Smooth muscle cell (in vitro differentiated cells): ENCODE results near the gene SDC1. TPM values are rescaled to one million over a fixed set of nuclear protein-coding genes. Genes with fewer than 3 reads are reported as not detected.
"Not testable (repeated sequence)": the region's sequence is repeated elsewhere in the genome, so short reads cannot be mapped to it uniquely, and the experiment has no call there.

Experiments
- DNase-seq: peaks from one replicate; lab custom pipeline; 2025; ENCODE audit not compliant: unreplicated experiment; lab: John Stamatoyannopoulos, UW
- H2AFZ ChIP-seq: fragments of 200-600 bp; sonication (generic); 2 replicates; pipeline ENCODE4 v1.6.0; 2016; ENCODE audit warnings: antibody characterized with exemption, low read depth, mild to moderate bottlenecking
- H3F3A ChIP-seq: fragments of 200-600 bp; sonication (generic); 2 replicates; pipeline ENCODE4 v1.6.0; 2017; ENCODE audit warnings: antibody characterized with exemption, low read depth
- H3K27ac ChIP-seq: fragments of 200-600 bp; sonication (generic); 2 replicates; pipeline ENCODE4 v1.5.1; 2016; ENCODE audit warnings: low read depth, mild to moderate bottlenecking
- H3K27me3 ChIP-seq: fragments of 200-600 bp; sonication (generic); 2 replicates; pipeline ENCODE4 v1.6.1; 2016; ENCODE audit warnings: low read depth, mild to moderate bottlenecking
- H3K36me3 ChIP-seq: fragments of 200-600 bp; sonication (generic); 2 replicates; pipeline ENCODE4 v1.5.1; 2016; ENCODE audit warnings: low read depth
- H3K4me1 ChIP-seq: fragments of 200-600 bp; sonication (generic); 2 replicates; pipeline ENCODE4 v1.5.1; 2016; ENCODE audit warnings: low read depth
- H3K4me2 ChIP-seq: fragments of 200-600 bp; sonication (generic); 2 replicates; pipeline ENCODE4 v1.6.0; 2016; ENCODE audit warnings: mild to moderate bottlenecking
- H3K4me3 ChIP-seq: fragments of 200-600 bp; sonication (generic); 2 replicates; pipeline ENCODE4 v1.5.1; 2016; ENCODE audit warnings: mild to moderate bottlenecking
- H3K79me2 ChIP-seq: fragments of 200-600 bp; sonication (generic); 2 replicates; pipeline ENCODE4 v1.6.0; 2016; ENCODE audit warnings: low read depth, mild to moderate bottlenecking
- H3K9ac ChIP-seq: fragments of 200-600 bp; sonication (generic); 2 replicates; pipeline ENCODE4 v1.6.0; 2016; ENCODE audit warnings: low read depth
- H3K9me3 ChIP-seq: fragments of 200-600 bp; sonication (generic); replicated peaks from 2 replicates; pipeline ENCODE4 v1.5.1; 2016; ENCODE audit warnings: low read depth
- H4K20me1 ChIP-seq: fragments of 200-600 bp; sonication (generic); 2 replicates; pipeline ENCODE4 v1.6.0; 2016; ENCODE audit warnings: low read depth
- WGBS: methylation state at CpG from one replicate; pipeline ENCODE4 v1.1.7; 2016; ENCODE audit warnings: low lambda C conversion rate; 5-methylcytosine and 5-hydroxymethylcytosine counted together
- polyA plus RNA-seq: library from polyadenylated mRNA; unstranded; fragments of >200 nt; fragmentation: Nextera tagmentation; extraction: Ambion mirVana; gene quantifications from 2 replicates; pipeline ENCODE4 v1.2.1, GENCODE V29; 2016
- total RNA-seq: library from RNA; depleted of rRNA; stranded (reverse); fragments of >200 nt; gene quantifications from 2 replicates; pipeline ENCODE4 v1.2.3, GENCODE V29; 2014
- TF ChIP-seq, protein P1 (sequence below): fragments of 200-600 bp; sonication (generic); IDR thresholded peaks from 2 replicates; pipeline ENCODE4 v1.5.1; 2017; ENCODE audit warnings: borderline replicate concordance, mild to moderate bottlenecking, antibody characterized with exemption; ENCODE audit not compliant: insufficient read depth, poor library complexity, severe bottlenecking

The SDC1 gene
- total and polyA plus RNA-seq, 2 experiments from 2014 or later = 61.0 to 88.1 TPM

DNA sequence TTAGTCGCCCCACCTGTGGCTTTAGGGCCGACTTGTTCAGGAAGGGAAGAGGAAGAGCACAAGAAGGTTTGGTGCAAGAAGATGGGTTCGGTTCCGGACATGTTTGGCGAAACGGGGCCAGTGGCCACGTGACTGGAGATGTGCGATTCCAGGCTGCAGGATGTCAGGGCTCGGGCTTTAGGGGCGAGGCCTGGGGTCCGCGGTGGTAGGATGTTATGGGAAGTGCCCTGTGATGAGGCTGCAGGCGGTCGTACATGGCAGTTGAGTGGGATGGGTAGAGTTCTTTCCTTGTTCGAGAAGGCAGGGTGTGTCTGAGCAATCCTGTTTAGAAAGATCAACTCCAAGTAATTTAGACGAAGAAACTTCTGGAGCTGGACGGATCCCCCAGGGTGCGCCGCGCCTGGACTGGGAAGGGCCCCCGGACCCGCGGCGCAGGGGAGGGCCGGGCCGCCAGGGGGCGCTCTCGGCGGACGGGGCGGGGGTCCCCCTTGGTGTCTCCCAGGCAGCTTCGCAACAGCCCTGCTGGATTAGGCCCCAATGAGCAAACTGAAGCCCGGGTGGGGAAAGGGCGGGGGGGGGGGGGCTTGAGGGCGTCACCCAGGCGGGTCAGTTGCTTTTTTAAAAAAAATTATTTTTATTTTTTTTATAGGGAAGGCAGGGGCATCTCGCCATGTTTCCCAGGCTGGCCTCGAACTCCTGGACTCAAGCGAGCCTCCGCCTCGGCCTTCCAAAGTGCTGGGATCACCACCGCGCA is 17.2 kb upstream of the SDC1 start:
- DNase-seq = no peak
- H3K4me2 ChIP-seq = no peak overlapping the region

DNA sequence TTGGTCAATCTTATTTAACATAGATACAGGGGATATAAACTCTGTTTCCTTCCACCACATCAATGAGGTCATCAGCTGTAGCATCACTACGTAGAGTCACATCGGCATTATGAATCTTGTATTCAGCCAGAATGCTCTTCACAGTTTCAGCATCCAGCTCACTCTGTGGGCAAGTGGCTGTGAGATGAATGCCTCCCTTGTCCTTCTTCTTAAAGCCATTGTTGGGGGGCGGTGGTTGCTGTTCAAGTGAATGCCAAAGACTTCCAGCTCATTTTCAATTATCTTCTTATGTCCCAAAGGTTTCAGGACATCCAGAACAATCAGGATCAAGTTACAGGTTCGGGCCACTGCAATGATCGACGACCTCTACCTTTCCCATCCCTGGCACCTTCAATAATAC is 15.4 kb upstream of the SDC1 start:
- not testable (repeated sequence) for H3K27ac ChIP-seq, H3K4me3 ChIP-seq, H3K27me3 ChIP-seq, H3F3A ChIP-seq, H3K4me1 ChIP-seq, H3K36me3 ChIP-seq, H3K9ac ChIP-seq, H3K9me3 ChIP-seq, H2AFZ ChIP-seq, H4K20me1 ChIP-seq, DNase-seq, H3K4me2 ChIP-seq, H3K79me2 ChIP-seq
- 95% methylated on average over 6 of the region's 6 CpGs for WGBS

More for the DNA sequence above, 17.2 kb upstream of the SDC1 start:
- Histone ChIP-seq H3K79me2 (no peaks in the 10 kb centered on the region), H3K4me1 (no peaks in the 10 kb centered on the region), H2AFZ (no peak overlapping the region), H3K27me3 (no peaks in the 10 kb centered on the region), H3K4me3 (no peak overlapping the region), H4K20me1 (no peaks in the 10 kb centered on the region), H3K36me3 (no peaks in the 10 kb centered on the region), H3F3A (no peaks in the 10 kb centered on the region), H3K27ac (no peak overlapping the region), H3K9ac (no peak overlapping the region), H3K9me3 (no peaks in the 10 kb centered on the region)
- TF ChIP-seq, protein P1, sequence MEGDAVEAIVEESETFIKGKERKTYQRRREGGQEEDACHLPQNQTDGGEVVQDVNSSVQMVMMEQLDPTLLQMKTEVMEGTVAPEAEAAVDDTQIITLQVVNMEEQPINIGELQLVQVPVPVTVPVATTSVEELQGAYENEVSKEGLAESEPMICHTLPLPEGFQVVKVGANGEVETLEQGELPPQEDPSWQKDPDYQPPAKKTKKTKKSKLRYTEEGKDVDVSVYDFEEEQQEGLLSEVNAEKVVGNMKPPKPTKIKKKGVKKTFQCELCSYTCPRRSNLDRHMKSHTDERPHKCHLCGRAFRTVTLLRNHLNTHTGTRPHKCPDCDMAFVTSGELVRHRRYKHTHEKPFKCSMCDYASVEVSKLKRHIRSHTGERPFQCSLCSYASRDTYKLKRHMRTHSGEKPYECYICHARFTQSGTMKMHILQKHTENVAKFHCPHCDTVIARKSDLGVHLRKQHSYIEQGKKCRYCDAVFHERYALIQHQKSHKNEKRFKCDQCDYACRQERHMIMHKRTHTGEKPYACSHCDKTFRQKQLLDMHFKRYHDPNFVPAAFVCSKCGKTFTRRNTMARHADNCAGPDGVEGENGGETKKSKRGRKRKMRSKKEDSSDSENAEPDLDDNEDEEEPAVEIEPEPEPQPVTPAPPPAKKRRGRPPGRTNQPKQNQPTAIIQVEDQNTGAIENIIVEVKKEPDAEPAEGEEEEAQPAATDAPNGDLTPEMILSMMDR = peak; percentile 67
- 89% methylated on average over 24 of the region's 43 CpGs for WGBS

DNA sequence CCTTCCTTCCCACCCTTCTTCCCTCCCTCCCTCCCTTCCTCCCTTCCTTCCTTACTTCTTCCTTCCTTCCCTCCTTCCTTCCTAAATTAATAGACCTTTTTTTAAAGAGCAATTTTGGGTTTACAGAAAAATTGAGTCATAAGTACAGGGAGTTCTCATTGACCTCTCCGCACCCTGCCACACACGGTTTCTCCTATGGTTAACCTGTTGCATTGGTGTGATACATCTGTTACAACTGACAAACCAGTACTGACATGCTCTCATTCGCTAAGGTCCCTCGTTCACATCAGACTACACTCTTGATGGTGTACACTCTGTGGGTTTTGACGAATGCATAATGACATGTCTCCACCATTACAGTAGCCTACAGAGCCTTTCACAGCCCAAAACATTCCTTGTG is 11.6 kb upstream of the SDC1 start:
- Histone ChIP-seq H3K9me3 (no peaks in the 10 kb centered on the region), H3K36me3 (no peaks in the 10 kb centered on the region), H3K9ac (no peak overlapping the region), H3K4me2 (no peak overlapping the region), H2AFZ (no peak overlapping the region), H4K20me1 (no peaks in the 10 kb centered on the region), H3F3A (no peaks in the 10 kb centered on the region), H3K4me3 (no peak overlapping the region), H3K79me2 (no peaks in the 10 kb centered on the region), H3K27ac (no peak overlapping the region), H3K27me3 (no peaks in the 10 kb centered on the region), H3K4me1 (no peaks in the 10 kb centered on the region)
- WGBS = 78% methylated on average over 5 of the region's 5 CpGs
- TF ChIP-seq, protein P1 = no peak
- DNase-seq = no peak

DNA sequence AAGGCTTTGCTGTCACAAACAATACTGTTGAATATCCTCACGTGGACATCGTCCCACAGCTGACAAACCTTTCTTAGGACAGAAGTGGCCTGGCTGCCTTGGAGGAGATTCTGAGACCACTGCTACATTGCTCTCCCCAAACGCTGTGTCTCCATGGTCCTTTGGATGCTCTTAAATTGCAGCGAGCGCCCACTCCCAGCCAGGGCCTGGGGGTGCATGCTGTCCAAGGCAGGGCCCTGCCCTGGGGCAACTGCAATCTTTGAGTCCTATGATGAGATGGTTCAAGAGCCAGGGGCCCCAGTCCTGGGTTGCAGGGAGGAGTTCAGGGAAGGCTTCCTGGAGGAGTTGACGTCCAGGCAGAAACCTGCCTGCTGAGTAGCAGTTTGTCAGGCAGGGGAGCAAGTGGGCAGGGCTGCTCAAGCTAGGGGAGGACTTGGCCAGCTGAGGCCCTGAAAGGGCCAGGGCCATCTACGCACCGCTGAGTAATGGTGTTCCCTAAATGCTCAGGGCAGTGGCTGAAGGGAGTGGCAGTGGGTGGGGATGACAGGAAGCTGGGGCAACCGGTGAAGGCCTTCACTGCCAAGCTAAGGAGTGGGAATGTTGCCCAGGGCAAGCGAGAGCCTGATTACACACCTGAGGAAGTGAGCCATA is 10.8 kb upstream of the SDC1 start:
- no peaks in the 10 kb centered on the region for H3K9me3 ChIP-seq
- no peak overlapping the region for H3K4me3 ChIP-seq
- H2AFZ ChIP-seq = no peak overlapping the region
- H3K27ac ChIP-seq = no peak overlapping the region
- H4K20me1 ChIP-seq = no peaks in the 10 kb centered on the region
- no peaks in the 10 kb centered on the region for H3K79me2 ChIP-seq
- no peak for DNase-seq
- H3K4me2 ChIP-seq = no peak overlapping the region
- H3K27me3 ChIP-seq = no peaks in the 10 kb centered on the region
- H3F3A ChIP-seq = no peaks in the 10 kb centered on the region
- H3K36me3 ChIP-seq = no peaks in the 10 kb centered on the region
- H3K4me1 ChIP-seq = no peaks in the 10 kb centered on the region
- WGBS = 86% methylated on average over 10 of the region's 10 CpGs
- no peak overlapping the region for H3K9ac ChIP-seq
- TF ChIP-seq, protein P1 = no peak

DNA sequence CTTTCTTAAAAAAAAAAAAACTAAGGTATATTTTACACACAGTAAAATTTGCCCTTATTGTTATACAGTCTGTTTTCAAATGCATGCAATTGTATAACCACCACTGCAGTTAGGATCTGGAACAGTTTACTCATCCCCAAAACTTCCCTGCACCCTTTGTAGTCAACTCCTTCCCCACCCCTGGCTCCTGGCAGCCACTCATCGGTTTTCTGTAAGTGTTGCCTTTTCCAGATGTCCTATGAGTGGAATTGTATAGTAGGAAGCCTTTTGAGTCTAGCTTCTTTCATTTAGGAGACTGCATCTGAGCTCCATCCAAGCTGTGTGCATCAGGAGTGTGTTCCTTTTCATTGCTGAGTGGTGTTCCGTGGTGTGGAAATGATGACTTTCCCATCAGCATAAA is 9.7 kb upstream of the SDC1 start:
- H3K27ac ChIP-seq, H3K4me1 ChIP-seq, H3K27me3 ChIP-seq, H3K79me2 ChIP-seq, H3K36me3 ChIP-seq, H3K9ac ChIP-seq, H4K20me1 ChIP-seq, H3K9me3 ChIP-seq, H2AFZ ChIP-seq, DNase-seq, H3K4me3 ChIP-seq, H3K4me2 ChIP-seq, H3F3A ChIP-seq: not testable (repeated sequence)
- WGBS = 84% methylated on average over 2 of the region's 2 CpGs
